GM10248 (cell line): ENCODE data around the gene SPG11.

Source experiments
- CTCF ChIA-PET: fragments of 300-600 bp; sonication (Branson Sonifier 250); formaldehyde crosslinking; extraction: SDS; loops from one replicate; lab custom pipeline; 2021; ENCODE audit warnings: antibody characterized with exemption; lab: Yijun Ruan, JAX
- POLR2A ChIA-PET: fragments of 350-650 bp; sonication (Branson Sonifier 250); formaldehyde crosslinking; extraction: SDS; loops from one replicate; lab custom pipeline; 2020; ENCODE audit warnings: antibody characterized with exemption; lab: Yijun Ruan, JAX
- DNase-seq: peaks from one replicate; pipeline ENCODE4 v3.0.0; 2012; ENCODE audit errors: extremely low spot score
- CTCF ChIP-seq: IDR thresholded peaks from 2 replicates; pipeline ENCODE4 v1.5.1; 2012; ENCODE audit warnings: mild to moderate bottlenecking, low read depth; ENCODE audit errors: extremely low read depth, missing control alignments, control extremely low read depth

The SPG11 gene

DNA sequence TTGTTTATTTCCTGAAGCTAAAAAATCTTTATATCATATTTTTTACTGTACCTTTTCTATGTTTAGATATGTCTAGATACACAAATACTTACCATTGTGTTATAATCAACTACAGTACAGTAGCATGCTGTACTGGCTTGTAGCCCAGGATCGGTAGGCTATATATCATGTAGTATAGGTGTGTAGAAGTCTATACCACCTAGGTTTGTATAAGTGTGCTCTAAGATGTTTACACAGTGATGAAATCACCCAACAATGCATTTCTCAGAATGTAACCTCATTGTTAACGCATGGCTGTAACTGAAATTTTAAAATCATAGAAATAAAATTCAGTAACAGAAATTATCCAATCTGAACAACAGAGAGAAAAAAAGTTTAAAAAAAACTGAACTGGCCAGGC, 83.4 kb downstream of the SPG11 start:
- ChIA-PET CTCF (interaction anchor here (2.9 to 6.0 kb wide), 5 partner anchors 8 to 157 kb away, joined by 13 to 50 read pairs (median 22); partner anchors contain the start of gene TRIM69), POLR2A (interaction anchor here (0.6 kb wide), 1 partner anchor 205 kb away, joined by 6 read pairs; no protein-coding TSS in a partner anchor)
- no peak for TF ChIP-seq CTCF
- no peak for DNase-seq

DNA sequence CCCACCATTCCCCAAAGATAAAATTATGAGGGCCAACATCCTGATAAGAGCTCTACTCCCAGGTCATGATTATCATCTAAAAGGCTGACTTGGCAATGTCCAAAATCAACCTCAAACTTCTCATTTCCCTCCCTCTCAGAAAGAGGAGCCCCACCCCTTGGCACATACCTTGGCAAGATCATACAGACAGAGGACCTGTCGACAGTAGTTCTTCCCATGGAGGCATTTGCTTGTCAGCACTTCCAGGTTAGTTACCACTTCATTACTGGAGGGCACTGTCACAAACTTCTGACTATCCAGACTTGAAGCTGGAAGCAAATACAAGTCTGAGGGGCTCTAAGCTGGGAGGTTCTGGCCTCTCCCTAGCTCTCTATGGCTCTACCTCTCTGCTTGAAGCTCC, 88.7 kb downstream of the SPG11 start:
- no peak for TF ChIP-seq CTCF
- CTCF ChIA-PET, result interaction anchor here (1.2 to 6.0 kb wide), 2 partner anchors 162 to 181 kb away, joined by 4 to 50 read pairs; partner anchors contain the start of gene TRIM69
- POLR2A ChIA-PET, result no interaction called here
- no peak for DNase-seq

GRCh38 chr15:44573386-44573785, 90.1 kb downstream of the SPG11 start:
- ChIA-PET CTCF (interaction anchor here (1.5 to 2.2 kb wide), 2 partner anchors 10 to 15 kb away, joined by 3 to 18 read pairs; no protein-coding TSS in a partner anchor), POLR2A (no interaction called here)
- no peak for DNase-seq

DNA sequence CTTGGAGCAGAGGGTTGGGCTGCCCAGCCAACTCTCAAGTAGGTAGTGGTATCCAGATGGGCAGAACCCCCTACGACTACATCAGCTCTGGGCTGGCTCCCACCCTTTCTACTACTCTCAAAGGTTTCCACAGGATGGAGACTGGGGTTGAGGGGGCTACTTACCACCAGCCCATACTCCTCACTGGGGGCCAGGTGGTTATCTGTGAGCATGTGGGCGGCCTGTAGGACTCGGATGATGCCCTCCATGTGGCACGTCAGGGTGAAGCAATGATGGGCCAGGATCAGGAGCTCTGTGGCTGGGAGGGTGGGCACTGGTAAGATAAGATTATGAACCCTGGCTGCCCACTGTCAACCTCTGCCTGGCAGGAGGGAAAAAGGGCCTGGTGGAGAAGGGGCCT, 93.1 kb downstream of the SPG11 start:
- ChIA-PET CTCF (interaction anchor here (1.9 to 2.0 kb wide), 3 partner anchors 9 to 13 kb away, joined by 7 to 10 read pairs (median 8); no protein-coding TSS in a partner anchor), POLR2A (no interaction called here)
- no peak for DNase-seq
- no peak for TF ChIP-seq CTCF

More at GRCh38 chr15:44573386-44573785, 90.1 kb downstream of the SPG11 start:
- no peak for TF ChIP-seq CTCF

DNA sequence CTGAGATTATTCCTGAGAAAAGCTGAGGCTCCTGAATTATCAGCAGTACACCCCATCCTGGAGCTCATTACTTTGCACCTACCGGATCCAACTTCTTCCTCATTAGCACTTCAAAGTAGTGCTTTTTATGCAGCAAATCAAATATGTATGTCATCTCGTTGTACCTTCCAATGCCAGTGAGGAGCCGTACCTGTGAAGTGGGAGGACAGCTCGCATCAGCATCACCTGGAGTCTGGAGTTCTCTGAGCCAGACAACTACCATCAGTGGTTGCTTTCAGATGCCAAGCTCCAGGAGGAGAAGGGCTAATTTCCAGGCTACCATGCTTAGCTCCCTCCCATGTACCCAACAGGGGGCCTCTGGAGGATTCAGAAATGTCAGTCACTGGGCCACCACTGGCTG, 94.1 kb downstream of the SPG11 start:
- no peak for DNase-seq
- ChIA-PET CTCF (interaction anchor here (0.8 to 3.0 kb wide), 4 partner anchors 9 to 23 kb away, joined by 3 to 11 read pairs (median 8); no protein-coding TSS in a partner anchor), POLR2A (no interaction called here)
- no peak for TF ChIP-seq CTCF

DNA sequence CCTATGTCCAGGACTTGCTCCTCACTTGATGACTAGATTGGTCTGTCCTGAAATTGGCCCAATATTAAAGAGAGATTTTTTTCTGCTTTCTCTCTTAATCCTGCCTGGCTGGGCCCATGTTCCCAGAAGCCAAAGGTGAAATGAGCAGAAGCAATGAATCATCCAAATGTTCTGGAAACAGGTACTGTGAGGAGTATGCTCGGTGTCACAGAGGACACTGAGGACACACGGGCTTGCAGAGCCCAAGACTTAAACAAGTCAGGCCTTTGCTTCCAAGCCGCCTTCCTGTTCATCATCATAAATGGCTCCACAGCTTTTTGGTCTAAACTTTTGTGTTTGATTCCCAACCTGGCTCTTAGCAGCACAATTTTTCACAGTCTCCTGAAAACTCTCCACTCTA, 95.1 kb downstream of the SPG11 start:
- CTCF ChIA-PET, result interaction anchor here (0.8 to 3.0 kb wide), 3 partner anchors 9 to 22 kb away, joined by 3 to 11 read pairs (median 7); no protein-coding TSS in a partner anchor

More for the DNA sequence above, 95.1 kb downstream of the SPG11 start:
- POLR2A ChIA-PET, result no interaction called here
- DNase-seq, result no peak
- TF ChIP-seq CTCF, result no peak
